T-cell (primary cell): Measurements from ENCODE around the gene LHX2. TPM values are rescaled to one million over a fixed set of nuclear protein-coding genes. Genes with fewer than 3 reads are reported as not detected.

Experiments
- ATAC-seq, 4 experiments: fragments of 200-7000 bp in 3 of 4; fragments of 150-1000 bp in 1 of 4; cut with Tn5 transposase; replicated peaks in 1 of 4; 1 replicate in 3 of 4; 2 replicates in 1 of 4; pipeline ENCODE4 v1.10.0; 2021; ENCODE audit warnings: moderate library complexity in 3 of 4, mild to moderate bottlenecking in 2 of 4, moderate number of reproducible peaks in 1 of 4
- CTCF ChIA-PET, 2 donors: fragments of 300-600 bp; sonication (Branson Sonifier 250); formaldehyde crosslinking; loops; one replicate each; lab custom pipeline; 2022; ENCODE audit warnings: antibody characterized with exemption in 2 of 2; lab: Charles Lee
- POLR2A ChIA-PET, 2 donors: fragments of 300-600 bp; sonication (Branson Sonifier 250); formaldehyde crosslinking; loops; one replicate each; lab custom pipeline; 2022; ENCODE audit warnings: antibody characterized with exemption in 2 of 2; lab: Charles Lee
- DNase-seq, 35 experiments: peaks; one replicate each; pipeline versions ENCODE4 v3.0.0 to v3.0.0-alpha.2; 2013 to 2023
- H3K27ac ChIP-seq: one replicate; pipeline ENCODE4 v1.5.1; 2013; ENCODE audit warnings: low read length
- H3K27me3 ChIP-seq, 2 experiments: replicated peaks in 1 of 2; 1 replicate in 1 of 2; 2 replicates in 1 of 2; pipeline versions ENCODE4 v1.6.1 to v1.7.0; 2013; ENCODE audit warnings: low read length in 1 of 2, mixed read lengths in 1 of 2; ENCODE audit not compliant: control insufficient read depth in 2 of 2, insufficient read depth in 2 of 2; ENCODE audit errors: extremely low read depth in 1 of 2
- H3K36me3 ChIP-seq, 2 donors: 1 replicate in 1 of 2; 2 replicates in 1 of 2; pipeline versions ENCODE4 v1.6.1 to v1.7.0; 2013; ENCODE audit warnings: low read length in 1 of 2; ENCODE audit not compliant: control insufficient read depth in 2 of 2, insufficient read depth in 1 of 2; ENCODE audit errors: extremely low read depth in 1 of 2
- H3K4me1 ChIP-seq, 2 experiments: 1 replicate in 1 of 2; 2 replicates in 1 of 2; pipeline versions ENCODE4 v1.6.1 to v1.7.0; 2013; ENCODE audit warnings: low read length in 2 of 2, mixed read lengths in 1 of 2; ENCODE audit not compliant: insufficient read depth in 2 of 2, control insufficient read depth in 1 of 2; ENCODE audit errors: extremely low read depth in 1 of 2
- H3K4me3 ChIP-seq, 2 donors: 1 replicate in 1 of 2; 2 replicates in 1 of 2; pipeline versions ENCODE4 v1.5.1 to v1.7.0; 2013; ENCODE audit warnings: mild to moderate bottlenecking in 2 of 2, low read length in 1 of 2, moderate library complexity in 1 of 2; ENCODE audit not compliant: control insufficient read depth in 1 of 2; ENCODE audit errors: extremely low read depth in 1 of 2
- H3K9me3 ChIP-seq: 2 replicates; pipeline ENCODE4 v1.7.0; 2013
- H3K27ac Mint-ChIP-seq, 2 donors: one replicate each; pipeline ENCODE4 v1.8.0; 2020 to 2021; ENCODE audit warnings: mild to moderate bottlenecking in 2 of 2, mixed read lengths in 2 of 2
- H3K27me3 Mint-ChIP-seq, 2 donors: one replicate each; pipeline ENCODE4 v1.8.0; 2021 to 2022; ENCODE audit warnings: mixed read lengths in 2 of 2
- H3K36me3 Mint-ChIP-seq: one replicate; pipeline ENCODE4 v1.8.0; 2021; ENCODE audit warnings: mixed read lengths
- H3K4me1 Mint-ChIP-seq, 3 donors: one replicate each; pipeline ENCODE4 v1.8.0; 2020 to 2022; ENCODE audit warnings: mixed read lengths in 3 of 3, mild to moderate bottlenecking in 1 of 3
- H3K4me3 Mint-ChIP-seq, 3 donors: one replicate each; pipeline ENCODE4 v1.8.0; 2020 to 2022; ENCODE audit warnings: mild to moderate bottlenecking in 3 of 3, mixed read lengths in 3 of 3, moderate library complexity in 3 of 3
- H3K9me3 Mint-ChIP-seq, 3 donors: one replicate each; pipeline ENCODE4 v1.8.0; 2020 to 2022; ENCODE audit warnings: mixed read lengths in 3 of 3
- WGBS: methylation state at CpG from one replicate; pipeline ENCODE4 v1.1.5; 2013; ENCODE audit warnings: missing lambda C conversion rate; ENCODE audit not compliant: insufficient coverage; 5-methylcytosine and 5-hydroxymethylcytosine counted together
- total RNA-seq, 35 experiments: library from RNA in 6 of 35; stranded (reverse) in 6 of 35; fragments of 120-200 nt in 1 of 35; gene quantifications; one replicate each; pipeline versions ENCODE4 v1.2.1 to v1.2.4 and lab custom pipeline; 2013 to 2026

LHX2 gene
- total RNA-seq, 5 donors from 2014 or later (not counting 1 experiment from before 2014, with no cell fraction given) = not detected

- ChIA-PET CTCF (no interaction called here), POLR2A (no interaction called here)
- no peak overlapping the region for H3K4me3 ChIP-seq
- no peaks in the 10 kb centered on the region for H3K9me3 ChIP-seq
- no peak overlapping the region for H3K27ac ChIP-seq
- no peaks in the 10 kb centered on the region for H3K36me3 ChIP-seq
- no peaks in the 10 kb centered on the region for H3K4me1 ChIP-seq
- Mint-ChIP-seq H3K4me1 (peaks cover 5 to 8% (median 8%) of the 10 kb centered on the region in 3 donors), H3K27me3 (peaks cover 51 to 78% of the 10 kb centered on the region in 2 donors), H3K27ac (no peak overlapping the region), H3K4me3 (no peak overlapping the region), H3K9me3 (no peaks in the 10 kb centered on the region), H3K36me3 (no peaks in the 10 kb centered on the region)
- WGBS = 6% methylated on average over 24 of the region's 24 CpGs
- DNase-seq (no peak), ATAC-seq (no peak)
- peaks cover 15 to 74% of the 10 kb centered on the region in 2 experiments for H3K27me3 ChIP-seq
These were observed 20.7 kb downstream of the LHX2 start for GRCh38 chr9:124032247-124032646.

- ChIA-PET POLR2A (no interaction called here), CTCF (no interaction called here)
- peaks cover 14 to 78% of the 10 kb centered on the region in 2 experiments for H3K27me3 ChIP-seq
- no peaks in the 10 kb centered on the region for H3K36me3 ChIP-seq
- DNase-seq = no peak
- 75% methylated on average over 2 of the region's 5 CpGs for WGBS
- Mint-ChIP-seq H3K4me1 (peaks cover 5 to 8% (median 8%) of the 10 kb centered on the region in 3 donors), H3K4me3 (no peak overlapping the region), H3K9me3 (no peaks in the 10 kb centered on the region), H3K27ac (no peak overlapping the region), H3K27me3 (peaks cover 55 to 78% of the 10 kb centered on the region in 2 donors), H3K36me3 (no peaks in the 10 kb centered on the region)
- no peaks in the 10 kb centered on the region for H3K9me3 ChIP-seq
- no peak overlapping the region for H3K4me3 ChIP-seq
- no peaks in the 10 kb centered on the region for H3K4me1 ChIP-seq
- ATAC-seq = no peak
- H3K27ac ChIP-seq = no peak overlapping the region
These were observed 21.8 kb downstream of the LHX2 start for GRCh38 chr9:124033348-124033747.

GRCh38 chr9:124033967-124034366 is 22.4 kb downstream of the LHX2 start:
- H3K4me1 ChIP-seq = no peaks in the 10 kb centered on the region
- no peak overlapping the region for H3K4me3 ChIP-seq
- ATAC-seq (no peak), DNase-seq (no peak)
- POLR2A ChIA-PET = no interaction called here
- no peak overlapping the region for H3K27ac ChIP-seq
- no peaks in the 10 kb centered on the region for H3K36me3 ChIP-seq
- H3K36me3 Mint-ChIP-seq = no peaks in the 10 kb centered on the region
- WGBS = 54% methylated on average over 2 of the region's 3 CpGs
- H3K4me3 Mint-ChIP-seq = no peak overlapping the region
- peaks cover 55 to 77% of the 10 kb centered on the region in 2 donors for H3K27me3 Mint-ChIP-seq
- H3K27me3 ChIP-seq = peaks cover 12 to 79% of the 10 kb centered on the region in 2 experiments
- CTCF ChIA-PET = no interaction called here
- H3K27ac Mint-ChIP-seq = no peak overlapping the region
- H3K4me1 Mint-ChIP-seq = peaks cover 5 to 8% (median 8%) of the 10 kb centered on the region in 3 donors
- no peaks in the 10 kb centered on the region for H3K9me3 Mint-ChIP-seq
- H3K9me3 ChIP-seq = no peaks in the 10 kb centered on the region

GRCh38 chr9:124035001-124035650 is 23.6 kb downstream of the LHX2 start:
- DNase-seq = no peak
- Histone ChIP-seq H3K4me3 (no peak overlapping the region), H3K36me3 (no peaks in the 10 kb centered on the region), H3K27me3 (peaks cover 12 to 82% of the 10 kb centered on the region in 2 experiments), H3K27ac (no peak overlapping the region), H3K4me1 (no peaks in the 10 kb centered on the region), H3K9me3 (no peaks in the 10 kb centered on the region)
- peaks cover 5 to 8% (median 8%) of the 10 kb centered on the region in 3 donors for H3K4me1 Mint-ChIP-seq
- no peaks in the 10 kb centered on the region for H3K9me3 Mint-ChIP-seq
- ChIA-PET POLR2A (no interaction called here), CTCF (no interaction called here)
- no peak overlapping the region for H3K27ac Mint-ChIP-seq
- H3K36me3 Mint-ChIP-seq = no peaks in the 10 kb centered on the region
- no peak for ATAC-seq
- H3K4me3 Mint-ChIP-seq = no peak overlapping the region
- 69% methylated on average over 14 of the region's 17 CpGs for WGBS
- H3K27me3 Mint-ChIP-seq = peaks cover 63 to 83% of the 10 kb centered on the region in 2 donors

GRCh38 chr9:124036578-124036977 is 25.0 kb downstream of the LHX2 start:
- DNase-seq (no peak), ATAC-seq (no peak)
- no peak overlapping the region for H3K27ac ChIP-seq
- ChIA-PET CTCF (no interaction called here), POLR2A (no interaction called here)
- no peak overlapping the region for H3K4me3 ChIP-seq
- no peaks in the 10 kb centered on the region for H3K36me3 ChIP-seq
- no CpG with 5 or more reads among the region's 1 CpG for WGBS
- Mint-ChIP-seq H3K36me3 (no peaks in the 10 kb centered on the region), H3K4me1 (peaks cover 8 to 14% (median 14%) of the 10 kb centered on the region in 3 donors), H3K9me3 (no peaks in the 10 kb centered on the region), H3K4me3 (no peak overlapping the region), H3K27ac (no peak overlapping the region), H3K27me3 (peaks cover 64 to 85% of the 10 kb centered on the region in 2 donors)
- peaks cover 10 to 85% of the 10 kb centered on the region in 2 experiments for H3K27me3 ChIP-seq
- peaks cover 0 to 12% of the 10 kb centered on the region in 2 experiments for H3K4me1 ChIP-seq
- no peaks in the 10 kb centered on the region for H3K9me3 ChIP-seq

- H3K27me3 Mint-ChIP-seq = peaks cover 68 to 84% of the 10 kb centered on the region in 2 donors
- peaks cover under 1 to 13% (median 10%) of the 10 kb centered on the region in 3 donors for H3K4me1 Mint-ChIP-seq
- no peak overlapping the region for H3K4me3 Mint-ChIP-seq
- DNase-seq (no peak), ATAC-seq (no peak)
- WGBS = 56% methylated on average over 6 of the region's 6 CpGs
- CTCF ChIA-PET = interaction anchor here in 1 of 2 donors (0.5 kb wide), 1 partner anchor 496 kb away, joined by 3 read pairs; no protein-coding TSS in a partner anchor
- Histone ChIP-seq H3K4me1 (peaks cover 0 to 12% of the 10 kb centered on the region in 2 experiments), H3K27ac (no peak overlapping the region), H3K9me3 (no peaks in the 10 kb centered on the region), H3K27me3 (peaks cover 7 to 84% of the 10 kb centered on the region in 2 experiments), H3K36me3 (no peaks in the 10 kb centered on the region), H3K4me3 (no peak overlapping the region)
- POLR2A ChIA-PET = no interaction called here
- no peak overlapping the region for H3K27ac Mint-ChIP-seq
- H3K9me3 Mint-ChIP-seq = no peaks in the 10 kb centered on the region
- no peaks in the 10 kb centered on the region for H3K36me3 Mint-ChIP-seq
These were observed 26.2 kb downstream of the LHX2 start for GRCh38 chr9:124037790-124038189.
